Subcutaneous adipose tissue (tissue), 4 donors: ENCODE measurements around the gene ROBO1. TPM values are rescaled to one million over a fixed set of nuclear protein-coding genes. Genes with fewer than 3 reads are reported as not detected.

Experiments used
- total RNA-seq, 4 donors: library from RNA; depleted of rRNA; stranded (reverse); fragments of >200 nt; gene quantifications; one replicate each; pipeline ENCODE4 v1.1.0, GENCODE V29; 2016
- TF ChIP-seq, protein P1 (sequence below): fragments of 450-650 bp; IDR thresholded peaks from one replicate; pipeline ENCODE4 v1.5.1; 2016; ENCODE audit warnings: low read depth, mild to moderate bottlenecking, control low read depth, antibody characterized with exemption, moderate library complexity

Gene ROBO1
- total RNA-seq, 4 donors from 2014 or later, result 26.6 to 34.0 (median 30.8) TPM

DNA sequence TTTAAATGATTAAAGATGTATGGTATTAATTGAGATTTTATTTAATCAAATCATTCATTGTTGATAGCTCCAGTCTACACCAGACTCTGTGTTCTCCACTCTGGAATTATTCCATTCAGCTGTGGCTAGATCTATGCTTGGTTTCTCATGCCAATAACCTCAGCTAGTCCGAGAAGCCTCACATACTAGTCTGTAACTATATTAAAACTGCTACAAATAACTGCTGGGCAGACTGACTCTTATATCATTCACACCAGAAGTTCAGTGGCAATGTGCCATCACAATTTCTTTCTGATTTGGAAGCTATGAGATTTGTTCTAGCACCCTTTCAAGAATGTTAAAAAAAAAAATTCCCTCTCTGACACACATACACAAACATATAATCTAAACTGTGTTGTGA is 947.3 kb downstream of the ROBO1 start:
- TF ChIP-seq, protein P1, sequence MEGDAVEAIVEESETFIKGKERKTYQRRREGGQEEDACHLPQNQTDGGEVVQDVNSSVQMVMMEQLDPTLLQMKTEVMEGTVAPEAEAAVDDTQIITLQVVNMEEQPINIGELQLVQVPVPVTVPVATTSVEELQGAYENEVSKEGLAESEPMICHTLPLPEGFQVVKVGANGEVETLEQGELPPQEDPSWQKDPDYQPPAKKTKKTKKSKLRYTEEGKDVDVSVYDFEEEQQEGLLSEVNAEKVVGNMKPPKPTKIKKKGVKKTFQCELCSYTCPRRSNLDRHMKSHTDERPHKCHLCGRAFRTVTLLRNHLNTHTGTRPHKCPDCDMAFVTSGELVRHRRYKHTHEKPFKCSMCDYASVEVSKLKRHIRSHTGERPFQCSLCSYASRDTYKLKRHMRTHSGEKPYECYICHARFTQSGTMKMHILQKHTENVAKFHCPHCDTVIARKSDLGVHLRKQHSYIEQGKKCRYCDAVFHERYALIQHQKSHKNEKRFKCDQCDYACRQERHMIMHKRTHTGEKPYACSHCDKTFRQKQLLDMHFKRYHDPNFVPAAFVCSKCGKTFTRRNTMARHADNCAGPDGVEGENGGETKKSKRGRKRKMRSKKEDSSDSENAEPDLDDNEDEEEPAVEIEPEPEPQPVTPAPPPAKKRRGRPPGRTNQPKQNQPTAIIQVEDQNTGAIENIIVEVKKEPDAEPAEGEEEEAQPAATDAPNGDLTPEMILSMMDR, result no peak

DNA sequence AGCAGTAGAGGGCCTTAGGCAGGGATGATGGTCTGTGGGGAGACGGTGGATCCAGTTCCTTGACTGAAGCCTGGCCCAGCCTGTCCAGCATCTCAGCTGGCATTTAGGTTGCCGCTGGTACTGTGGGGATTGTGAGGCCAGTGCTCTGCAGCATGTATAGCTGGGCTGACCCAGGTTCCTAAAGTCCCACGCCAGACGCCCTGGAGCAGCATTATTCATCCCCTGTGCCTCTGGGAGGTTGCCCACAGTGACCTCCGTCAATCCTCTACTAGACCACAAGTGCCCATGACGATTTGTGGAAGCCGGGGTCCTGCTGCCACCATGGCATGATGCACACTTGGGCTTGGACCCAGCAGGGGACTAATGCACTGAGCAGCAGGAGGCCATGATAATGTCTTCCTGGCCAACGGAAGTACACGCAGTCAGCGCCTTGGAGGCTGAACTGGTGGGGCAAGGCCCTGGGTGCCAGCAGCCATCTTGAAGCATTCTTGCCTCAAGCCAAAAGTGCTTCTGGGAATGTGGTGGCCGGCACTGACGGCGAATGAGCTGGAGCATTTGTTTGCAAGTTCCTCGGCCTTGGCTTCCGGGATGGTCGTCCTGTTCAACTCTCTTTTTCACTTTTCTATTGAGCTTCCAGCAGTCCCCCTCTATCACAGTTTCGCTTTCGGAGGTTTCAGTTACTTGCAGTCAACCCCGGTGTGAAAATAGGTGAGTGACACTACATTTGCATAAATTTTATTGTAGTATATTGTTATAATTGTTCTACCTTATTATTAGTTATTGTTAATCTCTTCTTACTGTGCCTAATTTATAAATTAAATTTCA is 949.4 kb downstream of the ROBO1 start:
- TF ChIP-seq, protein P1, result no peak

DNA sequence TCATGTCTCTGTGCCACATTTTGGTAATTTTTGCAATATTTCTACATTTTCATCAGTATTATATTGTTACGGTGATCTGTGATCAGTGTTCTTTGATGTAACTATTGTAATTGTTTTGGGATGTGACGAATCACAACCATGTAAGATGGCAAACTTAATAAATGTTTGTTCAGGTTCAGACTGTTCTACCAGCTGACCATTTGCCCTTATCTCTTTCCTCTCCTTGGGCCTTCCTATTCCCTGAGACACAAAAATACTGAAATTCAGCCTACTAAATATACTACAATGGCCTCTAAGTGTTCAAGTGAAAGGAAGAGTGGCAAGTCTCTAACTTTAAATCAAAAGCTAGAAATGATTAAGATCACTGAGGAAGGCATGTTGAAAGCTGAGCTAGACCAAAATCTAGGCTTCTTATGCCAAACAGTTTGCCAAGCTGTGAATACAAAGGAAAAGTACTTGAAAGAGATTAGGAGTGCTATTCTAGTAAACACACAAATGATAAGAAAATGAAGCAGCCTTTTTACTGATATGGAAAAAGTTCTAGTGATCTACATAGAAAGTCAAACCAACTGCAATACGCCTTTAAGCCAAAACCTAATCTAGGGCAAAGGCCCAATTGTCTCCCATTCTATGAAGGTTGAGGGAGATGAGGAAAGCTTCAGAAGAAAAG is 952.8 kb downstream of the ROBO1 start:
- TF ChIP-seq, protein P1, result no peak

- TF ChIP-seq, protein P1, result no peak
These were observed 955.6 kb downstream of the ROBO1 start for GRCh38 chr3:78812166-78812565.

- TF ChIP-seq, protein P1, result no peak
These were observed 957.8 kb downstream of the ROBO1 start for GRCh38 chr3:78809966-78810365.

DNA sequence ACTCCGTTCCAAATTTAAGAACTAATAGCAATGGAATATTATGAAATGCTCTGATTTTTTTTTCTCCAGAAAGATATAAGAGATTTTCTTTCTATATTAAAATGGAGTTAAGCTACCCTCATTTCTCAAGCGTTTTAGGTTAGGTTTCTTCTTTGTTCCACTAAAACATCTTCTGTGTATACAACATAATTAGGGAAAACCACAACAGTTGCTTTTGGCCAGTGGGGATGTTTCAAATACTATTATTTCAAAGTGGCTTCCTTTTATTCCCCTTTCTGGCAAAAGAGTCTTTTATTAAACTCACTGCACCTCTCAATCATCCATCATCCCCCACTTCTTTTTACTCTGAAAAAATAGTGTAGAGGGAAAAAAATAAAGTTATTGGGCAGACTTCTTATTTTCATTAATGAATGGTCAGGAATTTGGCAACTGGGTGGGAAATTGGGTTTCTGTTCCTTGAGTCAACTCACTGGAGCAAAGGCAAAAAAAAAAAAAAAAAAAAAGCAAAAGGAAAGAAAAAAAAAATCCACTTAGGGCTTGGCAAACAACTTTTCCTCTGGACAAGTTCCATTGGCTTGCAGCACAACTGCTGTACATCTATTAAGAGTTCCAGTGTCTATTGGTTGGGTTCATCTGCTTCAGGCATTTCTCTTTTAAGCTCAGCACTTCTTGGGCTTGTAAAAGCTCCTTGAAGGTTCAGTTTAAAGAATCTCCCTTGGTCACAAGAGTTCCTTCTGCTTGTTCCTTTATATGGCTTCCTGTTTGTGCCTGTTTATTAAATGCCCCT is 963.4 kb downstream of the ROBO1 start:
- TF ChIP-seq, protein P1, result no peak

DNA sequence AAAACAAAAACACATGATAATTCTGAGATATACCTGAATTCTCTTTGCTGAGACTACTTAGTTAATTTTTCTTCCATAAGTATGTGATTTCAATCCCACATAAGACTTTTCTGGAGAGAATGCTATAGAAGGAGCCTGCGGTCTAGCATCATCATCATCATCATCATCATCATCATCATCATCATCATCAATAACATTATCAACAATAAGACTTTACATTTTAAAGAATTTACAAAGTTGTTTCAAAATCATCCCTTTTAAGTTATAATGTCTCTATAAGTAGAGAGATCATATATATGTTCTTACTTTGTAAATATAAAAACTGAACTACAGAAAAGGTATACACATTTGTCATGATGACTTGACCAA is 965.3 kb downstream of the ROBO1 start:
- TF ChIP-seq, protein P1, result no peak
